Fibroblast of lung (primary cell): ENCODE data around the gene WDR86. TPM values are rescaled to one million over a fixed set of nuclear protein-coding genes. Genes with fewer than 3 reads are reported as not detected.

Experiments
- DNase-seq, 2 donors: peaks; one replicate each; pipeline versions ENCODE4 v3.0.0 to v3.0.0-alpha.2; 2010; ENCODE audit warnings: low read depth in 2 of 2
- H2AFZ ChIP-seq: 2 replicates; pipeline ENCODE4 v1.5.1; 2012; ENCODE audit warnings: low read length, control low read depth, inconsistent platforms
- H3K27ac ChIP-seq: 2 replicates; pipeline ENCODE4 v1.5.1; 2011; ENCODE audit warnings: low read length, control low read depth; ENCODE audit not compliant: insufficient read depth
- H3K27me3 ChIP-seq: 2 replicates; pipeline ENCODE4 v1.5.1; 2011; ENCODE audit warnings: mild to moderate bottlenecking, low read length; ENCODE audit not compliant: control insufficient read depth, insufficient read depth
- H3K36me3 ChIP-seq: 2 replicates; pipeline ENCODE4 v1.5.1; 2011; ENCODE audit warnings: low read length; ENCODE audit not compliant: control insufficient read depth, insufficient read depth
- H3K4me1 ChIP-seq: 2 replicates; pipeline ENCODE4 v1.5.1; 2011; ENCODE audit warnings: low read length; ENCODE audit not compliant: control insufficient read depth, insufficient read depth; ENCODE audit errors: extremely low read depth
- H3K4me2 ChIP-seq: 2 replicates; pipeline ENCODE4 v1.5.1; 2011; ENCODE audit warnings: low read length, control low read depth; ENCODE audit not compliant: insufficient read depth; ENCODE audit errors: extremely low read depth
- H3K4me3 ChIP-seq, 4 experiments: fragments of 200-600 bp in 1 of 4; sonication (generic) in 1 of 4; replicated peaks in 1 of 4; 2 replicates each; pipeline ENCODE4 v1.5.1; 2011 to 2016; ENCODE audit warnings: low read length in 4 of 4, low read depth in 3 of 4, mild to moderate bottlenecking in 3 of 4, control low read depth in 2 of 4, inconsistent platforms in 1 of 4, mixed read lengths in 1 of 4; ENCODE audit not compliant: insufficient read depth in 1 of 4; ENCODE audit errors: control extremely low read depth in 1 of 4
- H3K79me2 ChIP-seq: 2 replicates; pipeline ENCODE4 v1.5.1; 2012; ENCODE audit warnings: mild to moderate bottlenecking, low read length, inconsistent platforms; ENCODE audit not compliant: control insufficient read depth, insufficient read depth
- H3K9ac ChIP-seq: 2 replicates; pipeline ENCODE4 v1.5.1; 2011; ENCODE audit warnings: mild to moderate bottlenecking, low read length, control low read depth; ENCODE audit not compliant: insufficient read depth
- H3K9me3 ChIP-seq: 2 replicates; pipeline ENCODE4 v1.5.1; 2012; ENCODE audit warnings: low read depth, low read length; ENCODE audit not compliant: control insufficient read depth, insufficient read depth
- H4K20me1 ChIP-seq: 2 replicates; pipeline ENCODE4 v1.5.1; 2011; ENCODE audit warnings: low read length; ENCODE audit not compliant: control insufficient read depth, insufficient read depth; ENCODE audit errors: extremely low read depth
- CTCF ChIP-seq, 2 donors: IDR thresholded peaks in 1 of 2; conservative IDR thresholded peaks in 1 of 2; 1 replicate in 1 of 2; 2 replicates in 1 of 2; pipeline ENCODE4 v1.5.1; 2011 to 2012; ENCODE audit warnings: low read length in 2 of 2, control low read depth in 1 of 2, inconsistent platforms in 1 of 2, low read depth in 1 of 2, mild to moderate bottlenecking in 1 of 2
- EZH2 ChIP-seq: IDR thresholded peaks from 2 replicates; pipeline ENCODE4 v1.5.1; 2012; ENCODE audit warnings: low read length, control low read depth, mild to moderate bottlenecking; ENCODE audit errors: missing control alignments
- polyA plus RNA-seq, 2 donors: library from polyadenylated mRNA; depleted of rRNA in 1 of 2; stranded (reverse) in 1 of 2; unstranded in 1 of 2; fragments of >200 nt; gene quantifications; 2 replicates each; pipeline ENCODE4 v1.2.1, GENCODE V29; 2011 to 2012; ENCODE audit warnings: missing spikeins in 1 of 2
- total RNA-seq: library from RNA; depleted of rRNA; stranded (reverse); fragments of >200 nt; gene quantifications from 2 replicates; pipeline ENCODE4 v1.2.1, GENCODE V29; 2014

The WDR86 gene
- total and polyA plus RNA-seq, 2 donors (not counting 1 experiment from before 2014, with no cell fraction given), result 0.33 TPM; not detected in 1

GRCh38 chr7:151385626-151386300 is 24.1 kb downstream of the WDR86 start:
- Histone ChIP-seq H3K9me3 (no peaks in the 10 kb centered on the region), H3K27ac (no peak overlapping the region), H2AFZ (no peak overlapping the region), H3K4me1 (no peaks in the 10 kb centered on the region), H3K4me2 (no peak overlapping the region), H3K36me3 (no peaks in the 10 kb centered on the region), H3K27me3 (peaks cover 29% of the 10 kb centered on the region), H4K20me1 (no peaks in the 10 kb centered on the region), H3K4me3 (no peak overlapping the region), H3K79me2 (no peaks in the 10 kb centered on the region), H3K9ac (no peak overlapping the region)
- DNase-seq, result no peak
- TF ChIP-seq EZH2 (no peak), CTCF (conservative IDR thresholded peaks at IDR 0.05 in 1 of 2, IDR thresholded peaks at IDR 0.05 in 1 of 2; ENCODE audit: low read depth in 1 of 2, low read length in 2 of 2) (no peak)

- TF ChIP-seq CTCF (conservative IDR thresholded peaks at IDR 0.05 in 1 of 2, IDR thresholded peaks at IDR 0.05 in 1 of 2; ENCODE audit: low read depth in 1 of 2, low read length in 2 of 2), result no peak
- TF ChIP-seq EZH2, result no peak
- no peak for DNase-seq
- H3K36me3 ChIP-seq, result no peaks in the 10 kb centered on the region
- no peaks in the 10 kb centered on the region for H3K79me2 ChIP-seq
- H3K4me1 ChIP-seq, result no peaks in the 10 kb centered on the region
- H3K27ac ChIP-seq, result no peak overlapping the region
- no peaks in the 10 kb centered on the region for H4K20me1 ChIP-seq
- H3K4me3 ChIP-seq, result no peak overlapping the region
- H3K9me3 ChIP-seq, result no peaks in the 10 kb centered on the region
- no peak overlapping the region for H3K9ac ChIP-seq
- peaks cover 29% of the 10 kb centered on the region for H3K27me3 ChIP-seq
- H2AFZ ChIP-seq, result no peak overlapping the region
- H3K4me2 ChIP-seq, result no peak overlapping the region
These were observed 24.8 kb downstream of the WDR86 start for GRCh38 chr7:151384776-151385625.

GRCh38 chr7:151384352-151384697 is 25.5 kb downstream of the WDR86 start:
- Histone ChIP-seq H3K4me3 (no peak overlapping the region), H3K27ac (no peak overlapping the region), H3K79me2 (no peaks in the 10 kb centered on the region), H3K9ac (no peak overlapping the region), H4K20me1 (no peaks in the 10 kb centered on the region), H3K36me3 (no peaks in the 10 kb centered on the region), H3K4me1 (no peaks in the 10 kb centered on the region), H3K4me2 (no peak overlapping the region), H2AFZ (no peak overlapping the region), H3K9me3 (no peaks in the 10 kb centered on the region), H3K27me3 (peaks cover 22% of the 10 kb centered on the region)
- DNase-seq, result no peak
- TF ChIP-seq CTCF (conservative IDR thresholded peaks at IDR 0.05 in 1 of 2, IDR thresholded peaks at IDR 0.05 in 1 of 2; ENCODE audit: low read depth in 1 of 2, low read length in 2 of 2), result no peak
- no peak for TF ChIP-seq EZH2
